T-cell (primary cell): ENCODE results near the gene SLC38A9. TPM values are rescaled to one million over a fixed set of nuclear protein-coding genes. Genes with fewer than 3 reads are reported as not detected.
A peak's percentile ranks its signal among the peaks of the same experiment; 100 is the strongest.
"Not testable (repeated sequence)": the region's sequence is repeated elsewhere in the genome, so short reads cannot be mapped to it uniquely, and the experiment has no call there.

ENCODE experiments used
- ATAC-seq, 4 experiments: fragments of 200-7000 bp in 3 of 4; fragments of 150-1000 bp in 1 of 4; cut with Tn5 transposase; replicated peaks in 1 of 4; 1 replicate in 3 of 4; 2 replicates in 1 of 4; pipeline ENCODE4 v1.10.0; 2021; ENCODE audit warnings: moderate library complexity in 3 of 4, mild to moderate bottlenecking in 2 of 4, moderate number of reproducible peaks in 1 of 4
- CTCF ChIA-PET, 2 donors: fragments of 300-600 bp; sonication (Branson Sonifier 250); formaldehyde crosslinking; loops; one replicate each; lab custom pipeline; 2022; ENCODE audit warnings: antibody characterized with exemption in 2 of 2; lab: Charles Lee
- POLR2A ChIA-PET, 2 donors: fragments of 300-600 bp; sonication (Branson Sonifier 250); formaldehyde crosslinking; loops; one replicate each; lab custom pipeline; 2022; ENCODE audit warnings: antibody characterized with exemption in 2 of 2; lab: Charles Lee
- DNase-seq, 35 experiments: peaks; one replicate each; pipeline versions ENCODE4 v3.0.0 to v3.0.0-alpha.2; 2013 to 2023
- H3K27ac ChIP-seq: one replicate; pipeline ENCODE4 v1.5.1; 2013; ENCODE audit warnings: low read length
- H3K27me3 ChIP-seq, 2 experiments: replicated peaks in 1 of 2; 1 replicate in 1 of 2; 2 replicates in 1 of 2; pipeline versions ENCODE4 v1.6.1 to v1.7.0; 2013; ENCODE audit warnings: low read length in 1 of 2, mixed read lengths in 1 of 2; ENCODE audit not compliant: control insufficient read depth in 2 of 2, insufficient read depth in 2 of 2; ENCODE audit errors: extremely low read depth in 1 of 2
- H3K36me3 ChIP-seq, 2 donors: 1 replicate in 1 of 2; 2 replicates in 1 of 2; pipeline versions ENCODE4 v1.6.1 to v1.7.0; 2013; ENCODE audit warnings: low read length in 1 of 2; ENCODE audit not compliant: control insufficient read depth in 2 of 2, insufficient read depth in 1 of 2; ENCODE audit errors: extremely low read depth in 1 of 2
- H3K4me1 ChIP-seq, 2 experiments: 1 replicate in 1 of 2; 2 replicates in 1 of 2; pipeline versions ENCODE4 v1.6.1 to v1.7.0; 2013; ENCODE audit warnings: low read length in 2 of 2, mixed read lengths in 1 of 2; ENCODE audit not compliant: insufficient read depth in 2 of 2, control insufficient read depth in 1 of 2; ENCODE audit errors: extremely low read depth in 1 of 2
- H3K4me3 ChIP-seq, 2 donors: 1 replicate in 1 of 2; 2 replicates in 1 of 2; pipeline versions ENCODE4 v1.5.1 to v1.7.0; 2013; ENCODE audit warnings: mild to moderate bottlenecking in 2 of 2, low read length in 1 of 2, moderate library complexity in 1 of 2; ENCODE audit not compliant: control insufficient read depth in 1 of 2; ENCODE audit errors: extremely low read depth in 1 of 2
- H3K9me3 ChIP-seq: 2 replicates; pipeline ENCODE4 v1.7.0; 2013
- H3K27ac Mint-ChIP-seq, 2 donors: one replicate each; pipeline ENCODE4 v1.8.0; 2020 to 2021; ENCODE audit warnings: mild to moderate bottlenecking in 2 of 2, mixed read lengths in 2 of 2
- H3K27me3 Mint-ChIP-seq, 2 donors: one replicate each; pipeline ENCODE4 v1.8.0; 2021 to 2022; ENCODE audit warnings: mixed read lengths in 2 of 2
- H3K36me3 Mint-ChIP-seq: one replicate; pipeline ENCODE4 v1.8.0; 2021; ENCODE audit warnings: mixed read lengths
- H3K4me1 Mint-ChIP-seq, 3 donors: one replicate each; pipeline ENCODE4 v1.8.0; 2020 to 2022; ENCODE audit warnings: mixed read lengths in 3 of 3, mild to moderate bottlenecking in 1 of 3
- H3K4me3 Mint-ChIP-seq, 3 donors: one replicate each; pipeline ENCODE4 v1.8.0; 2020 to 2022; ENCODE audit warnings: mild to moderate bottlenecking in 3 of 3, mixed read lengths in 3 of 3, moderate library complexity in 3 of 3
- H3K9me3 Mint-ChIP-seq, 3 donors: one replicate each; pipeline ENCODE4 v1.8.0; 2020 to 2022; ENCODE audit warnings: mixed read lengths in 3 of 3
- WGBS: methylation state at CpG from one replicate; pipeline ENCODE4 v1.1.5; 2013; ENCODE audit warnings: missing lambda C conversion rate; ENCODE audit not compliant: insufficient coverage; 5-methylcytosine and 5-hydroxymethylcytosine counted together
- total RNA-seq, 35 experiments: library from RNA in 6 of 35; stranded (reverse) in 6 of 35; fragments of 120-200 nt in 1 of 35; gene quantifications; one replicate each; pipeline versions ENCODE4 v1.2.1 to v1.2.4 and lab custom pipeline; 2013 to 2026

SLC38A9 gene
- total RNA-seq, 5 donors from 2014 or later (not counting 1 experiment from before 2014, with no cell fraction given), result 19.9 to 25.9 (median 22.2) TPM

DNA sequence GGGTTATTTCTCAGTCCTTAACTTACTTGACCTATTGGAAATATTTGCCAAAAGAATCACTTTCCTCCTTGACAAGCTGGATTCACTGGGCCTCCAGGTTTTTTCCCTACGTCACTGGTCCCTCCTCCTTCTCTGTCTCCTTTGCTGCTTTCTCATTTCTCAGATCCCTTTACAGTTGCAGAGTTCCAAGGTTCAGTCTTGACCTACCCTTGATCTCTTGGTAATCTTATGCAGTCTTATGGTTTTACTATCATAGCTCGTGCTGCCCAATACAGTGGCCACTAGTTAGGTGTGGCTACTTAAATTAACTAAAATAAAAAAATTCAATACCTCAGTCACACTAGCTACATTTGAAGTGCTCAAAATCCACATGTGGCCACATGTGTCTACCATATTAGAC, 11.4 kb downstream of the SLC38A9 start:
- H3K27ac Mint-ChIP-seq, result no peak overlapping the region

GRCh38 chr5:55699041-55699688, 13.0 kb downstream of the SLC38A9 start:
- ATAC-seq (no peak), DNase-seq (no peak)
- H3K4me3 Mint-ChIP-seq, result no peak overlapping the region
- no peak overlapping the region for H3K4me3 ChIP-seq
- H3K27ac Mint-ChIP-seq, result no peak overlapping the region
- ChIA-PET CTCF (interaction anchor here in 1 of 2 donors (0.6 to 0.7 kb wide), 2 partner anchors 10 to 295 kb away, joined by 3 read pairs; no protein-coding TSS in a partner anchor), POLR2A (no interaction called here)
- no peaks in the 10 kb centered on the region for H3K27me3 ChIP-seq
- H3K4me1 Mint-ChIP-seq, result peaks cover 6 to 7% (median 6%) of the 10 kb centered on the region in 3 donors
- no peak overlapping the region for H3K27ac ChIP-seq
- H3K9me3 ChIP-seq, result no peaks in the 10 kb centered on the region
- no peaks in the 10 kb centered on the region for H3K9me3 Mint-ChIP-seq
- no peaks in the 10 kb centered on the region for H3K4me1 ChIP-seq
- H3K27me3 Mint-ChIP-seq, result no peaks in the 10 kb centered on the region
- no CpG with 5 or more reads among the region's 3 CpGs for WGBS
- H3K36me3 Mint-ChIP-seq, result peaks cover 14% of the 10 kb centered on the region
- H3K36me3 ChIP-seq, result peaks cover 0 to 2% of the 10 kb centered on the region in 2 donors

More for the DNA sequence above, 11.4 kb downstream of the SLC38A9 start:
- WGBS, result 89% methylated on average over 1 of the region's 2 CpGs
- H3K27ac ChIP-seq, result no peak overlapping the region
- no peaks in the 10 kb centered on the region for H3K9me3 Mint-ChIP-seq
- H3K36me3 ChIP-seq, result peaks cover 0 to 2% of the 10 kb centered on the region in 2 donors
- no peak for DNase-seq
- H3K36me3 Mint-ChIP-seq, result peaks cover 10% of the 10 kb centered on the region
- no peaks in the 10 kb centered on the region for H3K9me3 ChIP-seq
- H3K4me3 ChIP-seq, result no peak overlapping the region
- no peak overlapping the region for H3K4me3 Mint-ChIP-seq
- ChIA-PET POLR2A (no interaction called here), CTCF (interaction anchor here (0.5 to 1.3 kb wide), 2 partner anchors 9 to 12 kb away, joined by 3 to 7 read pairs; no protein-coding TSS in a partner anchor)
- H3K4me1 ChIP-seq, result no peaks in the 10 kb centered on the region
- H3K27me3 ChIP-seq, result no peaks in the 10 kb centered on the region
- no peak for ATAC-seq
- no peaks in the 10 kb centered on the region for H3K27me3 Mint-ChIP-seq
- H3K4me1 Mint-ChIP-seq, result peaks cover 6 to 7% (median 6%) of the 10 kb centered on the region in 3 donors

GRCh38 chr5:55696704-55697103, 15.4 kb downstream of the SLC38A9 start:
- POLR2A ChIA-PET, ATAC-seq, H3K27ac Mint-ChIP-seq, H3K4me3 ChIP-seq, H3K27ac ChIP-seq, CTCF ChIA-PET, H3K4me1 Mint-ChIP-seq, DNase-seq, H3K9me3 ChIP-seq, H3K4me1 ChIP-seq, H3K36me3 ChIP-seq, H3K27me3 Mint-ChIP-seq, H3K27me3 ChIP-seq, H3K4me3 Mint-ChIP-seq, H3K9me3 Mint-ChIP-seq: not testable (repeated sequence)
- peaks cover 13% of the 10 kb centered on the region for H3K36me3 Mint-ChIP-seq
- 100% methylated on average over 5 of the region's 31 CpGs for WGBS

DNA sequence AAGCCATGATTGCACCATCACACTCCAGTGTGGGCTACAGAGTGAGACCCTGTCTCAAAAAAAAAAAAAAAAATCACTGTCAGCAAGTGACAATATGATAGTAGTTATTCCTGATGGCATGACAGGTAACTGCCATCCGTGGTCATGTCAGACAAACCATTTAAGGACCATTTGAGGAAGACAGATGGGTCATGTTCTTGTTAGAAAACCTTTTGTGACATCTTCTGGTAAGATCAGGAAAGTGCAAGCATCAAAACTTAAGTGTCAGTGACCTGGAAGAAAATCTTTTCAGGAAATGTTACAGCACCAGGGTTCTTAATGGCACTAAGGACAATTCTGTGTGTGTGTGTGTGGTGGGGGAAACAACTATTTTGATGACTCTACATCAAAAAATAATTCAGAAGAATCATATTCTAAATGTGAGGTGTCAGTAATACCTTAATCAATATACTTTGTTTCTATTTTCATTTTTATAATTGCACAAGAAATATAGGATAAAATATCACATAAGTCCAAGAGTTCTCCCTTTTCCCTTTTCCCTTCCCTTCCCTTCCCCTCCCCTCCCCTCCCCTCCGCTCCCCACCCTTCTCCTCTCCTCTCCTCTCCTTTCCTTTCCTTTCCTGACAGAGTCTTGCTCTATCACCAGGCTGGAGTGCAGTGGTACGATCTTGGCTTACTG, 17.8 kb downstream of the SLC38A9 start:
- no peak for ATAC-seq
- H3K4me1 Mint-ChIP-seq, result peaks cover 0 to 4% (median 2%) of the 10 kb centered on the region in 3 donors

DNA sequence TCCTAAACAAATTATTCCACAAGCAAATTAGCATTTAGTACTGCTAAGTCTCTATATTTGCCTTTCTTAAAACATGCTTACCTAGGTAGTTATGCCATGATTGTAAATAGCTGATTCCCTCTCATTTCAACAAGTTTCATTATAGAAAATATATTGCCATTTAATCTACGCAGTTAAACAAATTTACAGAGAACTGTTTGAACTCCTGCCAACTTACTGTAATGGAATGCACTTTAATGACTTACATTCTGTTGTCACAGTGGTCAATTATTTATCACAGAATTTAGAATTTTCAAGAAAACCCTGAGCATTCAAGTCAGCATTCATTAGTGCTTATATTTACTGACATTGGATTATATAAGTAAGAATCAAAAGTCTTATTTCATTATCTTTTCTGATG, 19.6 kb downstream of the SLC38A9 start:
- Mint-ChIP-seq H3K27ac (no peak overlapping the region), H3K4me1 (peaks cover 0 to 4% (median 2%) of the 10 kb centered on the region in 3 donors), H3K9me3 (no peaks in the 10 kb centered on the region), H3K4me3 (no peak overlapping the region), H3K27me3 (no peaks in the 10 kb centered on the region), H3K36me3 (peaks cover 5% of the 10 kb centered on the region)
- Histone ChIP-seq H3K36me3 (peaks cover 0 to 2% of the 10 kb centered on the region in 2 donors), H3K9me3 (no peaks in the 10 kb centered on the region), H3K4me3 (no peak overlapping the region), H3K4me1 (no peaks in the 10 kb centered on the region), H3K27me3 (no peaks in the 10 kb centered on the region), H3K27ac (no peak overlapping the region)
- ATAC-seq (no peak), DNase-seq (no peak)
- POLR2A ChIA-PET, result interaction anchor here in 1 of 2 donors (0.7 kb wide), 1 partner anchor 9 kb away, joined by 3 read pairs; no protein-coding TSS in a partner anchor
- no CpG with 5 or more reads among the region's 1 CpG for WGBS
- CTCF ChIA-PET, result interaction anchor here (0.6 to 2.4 kb wide), 23 partner anchors 9 to 1382 kb away, joined by 3 to 32 read pairs (median 4); partner anchors contain the start of genes ARL15 (in 1 of the 2), DHX29 (in 1 of the 2) and MTREX (in 1 of the 2)

More for the DNA sequence above, 17.8 kb downstream of the SLC38A9 start:
- Histone ChIP-seq H3K4me3 (no peak overlapping the region), H3K27me3 (no peaks in the 10 kb centered on the region), H3K36me3 (peaks cover 0 to 2% of the 10 kb centered on the region in 2 donors), H3K4me1 (no peaks in the 10 kb centered on the region), H3K9me3 (no peaks in the 10 kb centered on the region), H3K27ac (no peak overlapping the region)
- no CpG with 5 or more reads among the region's 3 CpGs for WGBS
- no peak overlapping the region for H3K27ac Mint-ChIP-seq
- peaks cover 9% of the 10 kb centered on the region for H3K36me3 Mint-ChIP-seq
- peak in 1 of 35 experiments; percentile 20 for DNase-seq
- ChIA-PET CTCF (interaction anchor here (0.6 to 1.0 kb wide), 4 partner anchors 76 to 370 kb away, joined by 3 to 5 read pairs (median 4); no protein-coding TSS in a partner anchor), POLR2A (no interaction called here)
- no peaks in the 10 kb centered on the region for H3K9me3 Mint-ChIP-seq
- no peaks in the 10 kb centered on the region for H3K27me3 Mint-ChIP-seq
- no peak overlapping the region for H3K4me3 Mint-ChIP-seq

- no CpG with 5 or more reads among the region's 2 CpGs for WGBS
- H3K27me3 Mint-ChIP-seq, result no peaks in the 10 kb centered on the region
- CTCF ChIA-PET, result interaction anchor here (0.6 to 2.4 kb wide), 23 partner anchors 9 to 1572 kb away, joined by 3 to 32 read pairs (median 4); partner anchors contain the start of genes ARL15 (in 1 of the 2), DHX29 (in 1 of the 2) and MTREX (in 1 of the 2)
- no peak overlapping the region for H3K27ac ChIP-seq
- H3K27ac Mint-ChIP-seq, result no peak overlapping the region
- H3K36me3 ChIP-seq, result no peaks in the 10 kb centered on the region
- POLR2A ChIA-PET, result interaction anchor here (0.7 to 1.0 kb wide), 2 partner anchors 9 to 291 kb away, joined by 3 read pairs; no protein-coding TSS in a partner anchor
- peaks cover 0 to 4% (median 2%) of the 10 kb centered on the region in 3 donors for H3K4me1 Mint-ChIP-seq
- H3K36me3 Mint-ChIP-seq, result peaks cover 5% of the 10 kb centered on the region
- no peak overlapping the region for H3K4me3 Mint-ChIP-seq
- no peaks in the 10 kb centered on the region for H3K27me3 ChIP-seq
- ATAC-seq, result no peak
- H3K4me1 ChIP-seq, result no peaks in the 10 kb centered on the region
- H3K4me3 ChIP-seq, result no peak overlapping the region
- DNase-seq, result no peak
- H3K9me3 ChIP-seq, result no peaks in the 10 kb centered on the region
- H3K9me3 Mint-ChIP-seq, result no peaks in the 10 kb centered on the region
These were observed 20.1 kb downstream of the SLC38A9 start for GRCh38 chr5:55692106-55692417.
